Ascending aorta (tissue), 2 donors: ENCODE results near the gene TUBB8. TPM values are rescaled to one million over a fixed set of nuclear protein-coding genes. Genes with fewer than 3 reads are reported as not detected.

Experiments used
- DNase-seq, 2 donors: peaks; one replicate each; pipeline ENCODE4 v3.0.0-alpha.2; 2019; ENCODE audit warnings: low spot score in 2 of 2
- H3K27ac ChIP-seq, 2 donors: fragments of 200-600 bp; sonication (generic); one replicate each; pipeline ENCODE4 v1.5.1; 2016 to 2017; ENCODE audit warnings: mild to moderate bottlenecking in 1 of 2
- H3K27me3 ChIP-seq: fragments of 200-600 bp; sonication (generic); one replicate; pipeline ENCODE4 v1.5.1; 2017
- H3K36me3 ChIP-seq, 2 donors: fragments of 200-600 bp; sonication (generic); one replicate each; pipeline ENCODE4 v1.5.1; 2016
- H3K4me1 ChIP-seq, 2 donors: fragments of 200-600 bp; sonication (generic); one replicate each; pipeline ENCODE4 v1.5.1; 2016 to 2017; ENCODE audit warnings: mild to moderate bottlenecking in 1 of 2
- H3K4me3 ChIP-seq, 2 donors: fragments of 200-600 bp; sonication (generic); one replicate each; pipeline ENCODE4 v1.5.1; 2016 to 2017; ENCODE audit warnings: mild to moderate bottlenecking in 1 of 2
- H3K9me3 ChIP-seq, 2 donors: fragments of 200-600 bp; sonication (generic); one replicate each; pipeline ENCODE4 v1.5.1; 2016
- intact Hi-C: fragments of 100-400 bp; cut with DNase I; formaldehyde crosslinking; loops from one replicate; pipeline ENCODE4 v1.15.1; 2023
- total RNA-seq: library from RNA; depleted of rRNA; stranded (reverse); fragments of >200 nt; gene quantifications from one replicate; pipeline ENCODE4 v1.1.0, GENCODE V29; 2016
- TF ChIP-seq, protein P1 (sequence below), 3 experiments: fragments of 200-600 bp in 2 of 3; fragments of 450-650 bp in 1 of 3; sonication (generic) in 2 of 3; IDR thresholded peaks; one replicate each; pipeline ENCODE4 v1.5.1; 2016 to 2019; ENCODE audit warnings: antibody characterized with exemption in 3 of 3, mild to moderate bottlenecking in 1 of 3, moderate library complexity in 1 of 3

Gene TUBB8
- not detected for total RNA-seq

DNA sequence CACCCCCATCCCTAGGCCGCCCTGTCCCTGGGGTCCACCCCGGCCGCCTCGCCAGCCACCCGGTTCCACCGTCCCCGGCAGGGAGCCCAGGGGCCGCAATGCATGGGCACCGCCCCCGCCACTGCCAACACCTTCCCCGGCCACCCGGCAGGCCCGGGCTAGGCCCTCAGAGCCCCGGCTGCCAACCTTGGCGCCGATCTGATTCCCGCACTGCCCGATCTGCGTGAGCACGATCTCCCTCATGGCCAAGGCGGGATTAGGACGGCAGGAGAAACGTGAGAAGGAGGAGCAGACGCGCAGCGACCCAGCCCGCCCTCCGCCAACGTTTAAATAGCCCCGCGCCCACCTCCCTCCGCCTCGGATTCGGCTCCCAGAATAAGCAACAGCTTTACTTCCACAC lies at the start of gene TUBB8:
Gene TUBB8, minus strand, starts transcription at position 301 of the 400 bp plus-strand sequence. Its CDS starts 58 bp downstream, at position 243.
- Histone ChIP-seq H3K4me3 (no peak within 1 kb of the TSS), H3K27ac (no peak within 1 kb of the TSS), H3K27me3 (no peaks in the 10 kb centered on the region), H3K4me1 (no peaks in the 10 kb centered on the region), H3K36me3 (no peaks in the 10 kb centered on the region), H3K9me3 (no peaks in the 10 kb centered on the region)
- TF ChIP-seq, protein P1, sequence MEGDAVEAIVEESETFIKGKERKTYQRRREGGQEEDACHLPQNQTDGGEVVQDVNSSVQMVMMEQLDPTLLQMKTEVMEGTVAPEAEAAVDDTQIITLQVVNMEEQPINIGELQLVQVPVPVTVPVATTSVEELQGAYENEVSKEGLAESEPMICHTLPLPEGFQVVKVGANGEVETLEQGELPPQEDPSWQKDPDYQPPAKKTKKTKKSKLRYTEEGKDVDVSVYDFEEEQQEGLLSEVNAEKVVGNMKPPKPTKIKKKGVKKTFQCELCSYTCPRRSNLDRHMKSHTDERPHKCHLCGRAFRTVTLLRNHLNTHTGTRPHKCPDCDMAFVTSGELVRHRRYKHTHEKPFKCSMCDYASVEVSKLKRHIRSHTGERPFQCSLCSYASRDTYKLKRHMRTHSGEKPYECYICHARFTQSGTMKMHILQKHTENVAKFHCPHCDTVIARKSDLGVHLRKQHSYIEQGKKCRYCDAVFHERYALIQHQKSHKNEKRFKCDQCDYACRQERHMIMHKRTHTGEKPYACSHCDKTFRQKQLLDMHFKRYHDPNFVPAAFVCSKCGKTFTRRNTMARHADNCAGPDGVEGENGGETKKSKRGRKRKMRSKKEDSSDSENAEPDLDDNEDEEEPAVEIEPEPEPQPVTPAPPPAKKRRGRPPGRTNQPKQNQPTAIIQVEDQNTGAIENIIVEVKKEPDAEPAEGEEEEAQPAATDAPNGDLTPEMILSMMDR (IDR thresholded peaks at IDR 0.05): no peak
- no peak for DNase-seq
- intact Hi-C loops: no loop called here

DNA sequence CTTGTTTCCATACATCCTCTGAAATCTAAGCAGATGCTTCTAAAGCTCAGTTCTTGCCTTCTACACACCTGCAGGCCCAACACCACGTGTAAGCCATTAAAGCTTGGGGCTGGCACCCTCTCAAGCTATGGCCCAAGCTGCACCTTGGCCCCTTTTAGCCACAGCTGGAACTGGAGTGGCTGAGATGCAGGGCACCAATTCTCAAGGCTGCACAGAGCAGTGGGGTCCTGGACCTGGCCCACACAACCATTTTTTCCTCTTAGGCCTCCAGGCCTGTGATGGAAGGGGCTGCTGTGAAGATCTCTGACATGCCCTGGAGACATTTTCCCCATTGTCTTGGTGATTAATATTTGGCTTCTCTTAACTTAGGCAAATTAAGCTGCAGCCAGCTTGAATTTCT lies 47.4 kb upstream of the TUBB8 start:
- intact Hi-C loops: no loop called here
- TF ChIP-seq, protein P1 (IDR thresholded peaks at IDR 0.05): no peak
- Histone ChIP-seq H3K9me3 (peaks cover 0 to 8% of the 10 kb centered on the region in 2 donors), H3K4me3 (no peak overlapping the region), H3K36me3 (no peaks in the 10 kb centered on the region), H3K27ac (no peak overlapping the region), H3K27me3 (no peaks in the 10 kb centered on the region), H3K4me1 (no peaks in the 10 kb centered on the region)
- no peak for DNase-seq

DNA sequence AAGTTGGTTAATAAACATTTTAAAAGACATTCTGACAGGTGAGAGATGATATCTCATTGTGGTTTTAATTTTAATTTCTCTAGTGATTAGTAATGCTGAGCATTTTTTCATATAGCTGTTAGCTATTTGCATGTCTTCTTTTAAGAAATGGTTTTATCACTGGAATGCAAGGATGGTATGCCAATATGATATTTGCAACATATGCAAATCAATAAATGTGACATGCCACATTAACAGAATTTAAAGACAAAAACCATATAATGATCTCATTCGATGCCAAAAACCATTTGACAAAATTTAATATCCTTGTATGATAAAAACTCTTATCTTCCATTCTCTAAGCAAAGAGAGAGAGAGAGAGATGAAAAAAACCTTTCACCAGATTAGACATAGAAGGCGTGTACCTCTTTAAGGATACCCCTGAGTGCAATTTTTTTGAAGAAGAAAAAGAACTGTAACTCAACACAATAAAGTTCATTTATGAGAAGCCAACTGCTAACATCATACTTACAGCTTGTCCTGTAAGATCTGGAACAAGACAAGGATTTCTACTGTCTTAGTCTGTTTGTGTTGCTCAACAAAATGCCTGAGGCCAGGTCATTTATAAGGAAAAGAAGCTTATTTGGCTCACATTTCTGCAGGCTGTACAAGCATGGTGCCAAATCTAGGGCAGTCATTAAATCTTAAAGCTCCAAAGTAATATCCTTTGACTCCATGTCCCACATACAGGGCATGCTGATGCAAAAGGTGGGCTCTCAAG lies 46.4 kb upstream of the TUBB8 start:
- TF ChIP-seq, protein P1 (IDR thresholded peaks at IDR 0.05): no peak
- no peaks in the 10 kb centered on the region for H3K36me3 ChIP-seq
- H3K27ac ChIP-seq: no peak overlapping the region
- intact Hi-C loops: no loop called here
- peaks cover 0 to 8% of the 10 kb centered on the region in 2 donors for H3K9me3 ChIP-seq
- no peaks in the 10 kb centered on the region for H3K4me1 ChIP-seq
- no peaks in the 10 kb centered on the region for H3K27me3 ChIP-seq
- H3K4me3 ChIP-seq: no peak overlapping the region
- DNase-seq: no peak

DNA sequence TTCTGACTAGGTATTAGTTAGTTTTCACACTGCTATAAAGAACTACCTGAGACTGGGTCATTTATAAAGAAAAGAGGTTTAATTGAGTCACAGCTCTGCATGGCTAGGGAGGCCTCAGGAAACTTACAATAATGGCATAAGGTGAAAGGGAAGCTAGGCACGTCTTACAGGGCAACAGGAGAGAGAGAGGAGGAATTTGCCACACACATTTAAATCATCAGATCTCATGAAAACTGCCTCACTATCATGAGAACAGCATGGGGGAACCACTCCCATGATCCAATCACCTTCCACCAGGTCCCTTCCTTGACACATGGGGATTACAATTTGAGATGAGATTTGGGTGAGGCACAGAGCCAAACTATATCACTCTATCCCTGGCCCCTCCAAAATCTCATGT lies 45.5 kb upstream of the TUBB8 start:
- H3K27me3 ChIP-seq: no peaks in the 10 kb centered on the region
- H3K27ac ChIP-seq: no peak overlapping the region
- H3K9me3 ChIP-seq: peaks cover 0 to 8% of the 10 kb centered on the region in 2 donors
- DNase-seq: no peak
- no peaks in the 10 kb centered on the region for H3K4me1 ChIP-seq
- intact Hi-C loops: no loop called here
- TF ChIP-seq, protein P1 (IDR thresholded peaks at IDR 0.05): no peak
- no peak overlapping the region for H3K4me3 ChIP-seq
- no peaks in the 10 kb centered on the region for H3K36me3 ChIP-seq

DNA sequence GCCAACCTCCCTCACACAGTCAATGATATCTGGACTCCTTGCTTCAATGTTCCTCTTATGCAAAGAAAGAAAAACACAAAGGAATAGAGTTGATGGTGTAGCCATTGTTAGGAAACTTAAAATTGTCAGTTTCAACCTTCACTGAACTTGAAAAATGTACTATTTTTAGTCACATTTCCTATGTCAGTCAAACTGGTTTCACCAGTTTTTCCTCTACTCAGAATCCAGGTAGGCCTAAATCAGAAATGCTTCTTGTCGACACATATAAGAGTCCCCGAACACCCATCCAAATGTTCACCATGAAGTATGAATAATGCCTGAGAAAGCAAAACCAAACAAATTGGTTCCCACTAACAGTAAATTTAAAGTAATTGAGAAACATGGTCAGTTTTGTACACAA lies 43.8 kb upstream of the TUBB8 start:
- no peaks in the 10 kb centered on the region for H3K27me3 ChIP-seq
- H3K27ac ChIP-seq: no peak overlapping the region
- H3K9me3 ChIP-seq: peaks cover 0 to 8% of the 10 kb centered on the region in 2 donors
- no peaks in the 10 kb centered on the region for H3K4me1 ChIP-seq
- no peak for DNase-seq
- no peaks in the 10 kb centered on the region for H3K36me3 ChIP-seq
- TF ChIP-seq, protein P1 (IDR thresholded peaks at IDR 0.05): no peak
- H3K4me3 ChIP-seq: no peak overlapping the region
- intact Hi-C loops: no loop called here
